GM23338 (cell line): ENCODE measurements around the gene EPHB1. TPM values are rescaled to one million over a fixed set of nuclear protein-coding genes. Genes with fewer than 3 reads are reported as not detected.

Source experiments
- ATAC-seq: fragments of 200-7000 bp; cut with Tn5 transposase; 3 replicates; pipeline ENCODE4 v1.9.1; 2020
- DNase-seq: peaks from one replicate; pipeline ENCODE4 v3.0.0-alpha.2; 2015; ENCODE audit warnings: low spot score
- H2AFZ ChIP-seq: fragments of 200-600 bp; sonication (generic); 2 replicates; pipeline ENCODE4 v1.8.0; 2016; ENCODE audit warnings: antibody characterized with exemption, mild to moderate bottlenecking, moderate library complexity
- H3F3A ChIP-seq: fragments of 200-600 bp; sonication (generic); replicated peaks from 2 replicates; pipeline ENCODE4 v1.8.0; 2017; ENCODE audit warnings: antibody characterized with exemption, mixed run types, low read depth
- H3K27ac ChIP-seq: fragments of 200-600 bp; sonication (generic); 2 replicates; pipeline ENCODE4 v1.6.1; 2016; ENCODE audit warnings: low read depth
- H3K27me3 ChIP-seq: fragments of 200-600 bp; sonication (generic); 2 replicates; pipeline ENCODE4 v1.8.0; 2016; ENCODE audit warnings: mild to moderate bottlenecking, mixed run types, moderate library complexity; ENCODE audit not compliant: insufficient read depth
- H3K36me3 ChIP-seq: fragments of 200-600 bp; sonication (generic); 2 replicates; pipeline ENCODE4 v1.8.0; 2016; ENCODE audit warnings: mild to moderate bottlenecking; ENCODE audit not compliant: insufficient read depth
- H3K4me1 ChIP-seq: fragments of 200-600 bp; sonication (generic); 2 replicates; pipeline ENCODE4 v1.8.0; 2016; ENCODE audit warnings: mild to moderate bottlenecking, moderate library complexity; ENCODE audit not compliant: insufficient read depth
- H3K4me2 ChIP-seq: fragments of 200-600 bp; sonication (generic); 2 replicates; pipeline ENCODE4 v1.7.1; 2017; ENCODE audit warnings: mixed run types
- H3K4me3 ChIP-seq: fragments of 200-600 bp; sonication (generic); 2 replicates; pipeline ENCODE4 v1.6.1; 2016; ENCODE audit warnings: mixed run types
- H3K79me2 ChIP-seq: fragments of 200-600 bp; sonication (generic); replicated peaks from 2 replicates; pipeline ENCODE4 v1.8.0; 2017; ENCODE audit warnings: mild to moderate bottlenecking; ENCODE audit not compliant: insufficient read depth
- H3K9me2 ChIP-seq: fragments of 200-600 bp; sonication (generic); 2 replicates; pipeline ENCODE4 v1.8.0; 2017; ENCODE audit not compliant: insufficient read depth
- H4K20me1 ChIP-seq: fragments of 200-600 bp; sonication (generic); replicated peaks from 2 replicates; pipeline ENCODE4 v1.8.0; 2017; ENCODE audit warnings: mild to moderate bottlenecking; ENCODE audit not compliant: insufficient read depth
- H3K27ac Mint-ChIP-seq: 2 replicates; pipeline ENCODE4 v1.8.0; 2020; ENCODE audit warnings: inconsistent platforms, mild to moderate bottlenecking, moderate library complexity, mixed read lengths
- H3K27me3 Mint-ChIP-seq: 3 replicates; pipeline ENCODE4 v1.8.0; 2022; ENCODE audit warnings: low read depth, mild to moderate bottlenecking, moderate library complexity, mixed read lengths, inconsistent platforms; ENCODE audit not compliant: insufficient read depth, poor library complexity
- H3K36me3 Mint-ChIP-seq: 3 replicates; pipeline ENCODE4 v1.8.0; 2021; ENCODE audit warnings: low read depth, mild to moderate bottlenecking, inconsistent platforms, moderate library complexity, mixed read lengths
- H3K4me1 Mint-ChIP-seq: 3 replicates; pipeline ENCODE4 v1.8.0; 2020; ENCODE audit warnings: mild to moderate bottlenecking, inconsistent platforms, mixed read lengths
- H3K4me3 Mint-ChIP-seq: 3 replicates; pipeline ENCODE4 v1.8.0; 2021; ENCODE audit warnings: moderate library complexity, mild to moderate bottlenecking, inconsistent platforms, mixed read lengths
- H3K9me3 Mint-ChIP-seq: 3 replicates; pipeline ENCODE4 v1.8.0; 2020; ENCODE audit warnings: moderate library complexity, mild to moderate bottlenecking, inconsistent platforms, mixed read lengths
- CREB1 ChIP-seq: fragments of 250-450 bp; sonication (Bioruptor Pico); IDR thresholded peaks from 2 replicates; pipeline ENCODE4 v1.5.0; 2020; ENCODE audit warnings: low read depth, mild to moderate bottlenecking, moderate library complexity
- EZH2 ChIP-seq: fragments of 200-600 bp; sonication (generic); IDR thresholded peaks from one replicate; pipeline ENCODE4 v1.8.0; 2017; ENCODE audit warnings: antibody characterized with exemption, mild to moderate bottlenecking, low read depth; ENCODE audit not compliant: unreplicated experiment
- EZH2phosphoT487 ChIP-seq: fragments of 200-600 bp; sonication (generic); IDR thresholded peaks from one replicate; pipeline ENCODE4 v1.8.1; 2018; ENCODE audit warnings: antibody characterized with exemption; ENCODE audit not compliant: unreplicated experiment
- JUNB ChIP-seq: IDR thresholded peaks from one replicate; pipeline ENCODE4 v1.6.1; 2016; ENCODE audit warnings: antibody characterized with exemption; ENCODE audit not compliant: unreplicated experiment
- NANOG ChIP-seq: IDR thresholded peaks from 2 replicates; pipeline ENCODE4 v1.6.1; 2016; ENCODE audit warnings: antibody characterized with exemption, borderline replicate concordance
- POLR2AphosphoS5 ChIP-seq: IDR thresholded peaks from 2 replicates; pipeline ENCODE4 v1.6.1; 2016; ENCODE audit warnings: antibody characterized with exemption, low read depth
- STAT1 ChIP-seq: IDR thresholded peaks from one replicate; pipeline ENCODE4 v1.6.1; 2016; ENCODE audit warnings: antibody characterized with exemption; ENCODE audit not compliant: unreplicated experiment
- ZNF114 ChIP-seq: fragments of 250-450 bp; sonication (Bioruptor Pico); IDR thresholded peaks from 2 replicates; pipeline ENCODE4 v1.5.0; 2020; ENCODE audit warnings: mild to moderate bottlenecking, moderate library complexity
- ZNF331 ChIP-seq: fragments of 250-450 bp; sonication (Bioruptor Pico); IDR thresholded peaks from 2 replicates; pipeline ENCODE4 v1.5.0; 2020; ENCODE audit warnings: low read depth, mild to moderate bottlenecking, moderate library complexity
- polyA plus RNA-seq: library from polyadenylated mRNA; unstranded; fragments of >200 nt; fragmentation: Nextera tagmentation; extraction: Ambion mirVana; gene quantifications from 2 replicates; pipeline ENCODE4 v1.2.1, GENCODE V29; 2016
- total RNA-seq: library from RNA; depleted of rRNA; stranded (reverse); fragments of >200 nt; shearing (Covaris generic); gene quantifications from 2 replicates; pipeline ENCODE4 v1.2.3, GENCODE V29; 2014
- TF ChIP-seq, protein P1 (sequence below): fragments of 250-450 bp; sonication (Bioruptor Pico); IDR thresholded peaks from 2 replicates; pipeline ENCODE4 v1.5.0; 2020; ENCODE audit warnings: mild to moderate bottlenecking, moderate library complexity
- TF ChIP-seq, protein P2 (sequence below): IDR thresholded peaks from 2 replicates; pipeline ENCODE4 v1.6.1; 2016; ENCODE audit warnings: antibody characterized with exemption
- TF ChIP-seq, protein P3 (sequence below): IDR thresholded peaks from one replicate; pipeline ENCODE4 v1.6.1; 2018; ENCODE audit warnings: antibody characterized with exemption; ENCODE audit not compliant: unreplicated experiment
- TF ChIP-seq, protein P4 (sequence below), 2 experiments: fragments of 200-600 bp in 1 of 2; sonication (generic) in 1 of 2; conservative IDR thresholded peaks; 2 replicates each; pipeline versions ENCODE4 v1.5.1 to v1.6.1; 2016 to 2017; ENCODE audit warnings: antibody characterized with exemption in 2 of 2, low read depth in 2 of 2, mild to moderate bottlenecking in 2 of 2, moderate library complexity in 1 of 2

Gene EPHB1
- total and polyA plus RNA-seq, 2 experiments from 2014 or later, result 2.7 to 5.2 TPM

DNA sequence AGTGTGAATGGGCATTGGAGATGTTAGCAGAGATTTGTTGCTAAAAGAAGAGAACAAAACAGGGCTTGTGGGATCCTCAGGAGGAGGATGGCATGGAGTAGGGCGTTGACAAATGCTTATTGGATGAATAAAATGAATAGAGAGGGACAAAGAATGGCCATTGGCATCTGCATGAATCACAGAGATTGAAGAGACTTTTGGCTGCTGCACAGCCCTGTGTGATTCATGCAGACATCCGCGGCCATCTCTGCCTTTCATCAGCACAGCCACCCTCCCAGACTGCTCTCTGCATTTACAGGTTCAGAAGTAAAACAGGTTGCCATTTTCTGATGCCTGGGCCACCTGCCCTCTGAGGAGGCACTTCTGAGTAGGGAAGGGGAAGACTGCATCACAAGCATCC, 397.9 kb downstream of the EPHB1 start:
- no peaks in the 10 kb centered on the region for H3K36me3 ChIP-seq
- H3K4me1 ChIP-seq, result peaks cover 16% of the 10 kb centered on the region
- Mint-ChIP-seq H3K4me1 (peaks cover 14% of the 10 kb centered on the region), H3K36me3 (peaks cover 4% of the 10 kb centered on the region; the same call in 2 of the 3 replicates), H3K27me3 (peaks cover 6% of the 10 kb centered on the region), H3K4me3 (no peak overlapping the region), H3K27ac (no peak overlapping the region), H3K9me3 (no peaks in the 10 kb centered on the region; the same call in 1 of the 3 replicates)
- H2AFZ ChIP-seq, result no peak overlapping the region
- H3K27ac ChIP-seq, result no peak overlapping the region
- no peak for ATAC-seq
- no peaks in the 10 kb centered on the region for H3F3A ChIP-seq
- H3K4me2 ChIP-seq, result no peak overlapping the region
- no peaks in the 10 kb centered on the region for H4K20me1 ChIP-seq
- H3K4me3 ChIP-seq, result no peak overlapping the region
- no peaks in the 10 kb centered on the region; the same call in 1 of the 2 replicates for H3K9me2 ChIP-seq
- DNase-seq, result no peak
- no peaks in the 10 kb centered on the region for H3K79me2 ChIP-seq
- no peaks in the 10 kb centered on the region for H3K27me3 ChIP-seq
- TF ChIP-seq EZH2phosphoT487 (no peak), ZNF331 (no peak), CREB1 (CRISPR knock-in tag) (no peak), POLR2AphosphoS5 (no peak), STAT1 (no peak), EZH2 (no peak), NANOG (no peak), ZNF114 (CRISPR knock-in tag) (no peak), JUNB (no peak)
- TF ChIP-seq, protein P1, sequence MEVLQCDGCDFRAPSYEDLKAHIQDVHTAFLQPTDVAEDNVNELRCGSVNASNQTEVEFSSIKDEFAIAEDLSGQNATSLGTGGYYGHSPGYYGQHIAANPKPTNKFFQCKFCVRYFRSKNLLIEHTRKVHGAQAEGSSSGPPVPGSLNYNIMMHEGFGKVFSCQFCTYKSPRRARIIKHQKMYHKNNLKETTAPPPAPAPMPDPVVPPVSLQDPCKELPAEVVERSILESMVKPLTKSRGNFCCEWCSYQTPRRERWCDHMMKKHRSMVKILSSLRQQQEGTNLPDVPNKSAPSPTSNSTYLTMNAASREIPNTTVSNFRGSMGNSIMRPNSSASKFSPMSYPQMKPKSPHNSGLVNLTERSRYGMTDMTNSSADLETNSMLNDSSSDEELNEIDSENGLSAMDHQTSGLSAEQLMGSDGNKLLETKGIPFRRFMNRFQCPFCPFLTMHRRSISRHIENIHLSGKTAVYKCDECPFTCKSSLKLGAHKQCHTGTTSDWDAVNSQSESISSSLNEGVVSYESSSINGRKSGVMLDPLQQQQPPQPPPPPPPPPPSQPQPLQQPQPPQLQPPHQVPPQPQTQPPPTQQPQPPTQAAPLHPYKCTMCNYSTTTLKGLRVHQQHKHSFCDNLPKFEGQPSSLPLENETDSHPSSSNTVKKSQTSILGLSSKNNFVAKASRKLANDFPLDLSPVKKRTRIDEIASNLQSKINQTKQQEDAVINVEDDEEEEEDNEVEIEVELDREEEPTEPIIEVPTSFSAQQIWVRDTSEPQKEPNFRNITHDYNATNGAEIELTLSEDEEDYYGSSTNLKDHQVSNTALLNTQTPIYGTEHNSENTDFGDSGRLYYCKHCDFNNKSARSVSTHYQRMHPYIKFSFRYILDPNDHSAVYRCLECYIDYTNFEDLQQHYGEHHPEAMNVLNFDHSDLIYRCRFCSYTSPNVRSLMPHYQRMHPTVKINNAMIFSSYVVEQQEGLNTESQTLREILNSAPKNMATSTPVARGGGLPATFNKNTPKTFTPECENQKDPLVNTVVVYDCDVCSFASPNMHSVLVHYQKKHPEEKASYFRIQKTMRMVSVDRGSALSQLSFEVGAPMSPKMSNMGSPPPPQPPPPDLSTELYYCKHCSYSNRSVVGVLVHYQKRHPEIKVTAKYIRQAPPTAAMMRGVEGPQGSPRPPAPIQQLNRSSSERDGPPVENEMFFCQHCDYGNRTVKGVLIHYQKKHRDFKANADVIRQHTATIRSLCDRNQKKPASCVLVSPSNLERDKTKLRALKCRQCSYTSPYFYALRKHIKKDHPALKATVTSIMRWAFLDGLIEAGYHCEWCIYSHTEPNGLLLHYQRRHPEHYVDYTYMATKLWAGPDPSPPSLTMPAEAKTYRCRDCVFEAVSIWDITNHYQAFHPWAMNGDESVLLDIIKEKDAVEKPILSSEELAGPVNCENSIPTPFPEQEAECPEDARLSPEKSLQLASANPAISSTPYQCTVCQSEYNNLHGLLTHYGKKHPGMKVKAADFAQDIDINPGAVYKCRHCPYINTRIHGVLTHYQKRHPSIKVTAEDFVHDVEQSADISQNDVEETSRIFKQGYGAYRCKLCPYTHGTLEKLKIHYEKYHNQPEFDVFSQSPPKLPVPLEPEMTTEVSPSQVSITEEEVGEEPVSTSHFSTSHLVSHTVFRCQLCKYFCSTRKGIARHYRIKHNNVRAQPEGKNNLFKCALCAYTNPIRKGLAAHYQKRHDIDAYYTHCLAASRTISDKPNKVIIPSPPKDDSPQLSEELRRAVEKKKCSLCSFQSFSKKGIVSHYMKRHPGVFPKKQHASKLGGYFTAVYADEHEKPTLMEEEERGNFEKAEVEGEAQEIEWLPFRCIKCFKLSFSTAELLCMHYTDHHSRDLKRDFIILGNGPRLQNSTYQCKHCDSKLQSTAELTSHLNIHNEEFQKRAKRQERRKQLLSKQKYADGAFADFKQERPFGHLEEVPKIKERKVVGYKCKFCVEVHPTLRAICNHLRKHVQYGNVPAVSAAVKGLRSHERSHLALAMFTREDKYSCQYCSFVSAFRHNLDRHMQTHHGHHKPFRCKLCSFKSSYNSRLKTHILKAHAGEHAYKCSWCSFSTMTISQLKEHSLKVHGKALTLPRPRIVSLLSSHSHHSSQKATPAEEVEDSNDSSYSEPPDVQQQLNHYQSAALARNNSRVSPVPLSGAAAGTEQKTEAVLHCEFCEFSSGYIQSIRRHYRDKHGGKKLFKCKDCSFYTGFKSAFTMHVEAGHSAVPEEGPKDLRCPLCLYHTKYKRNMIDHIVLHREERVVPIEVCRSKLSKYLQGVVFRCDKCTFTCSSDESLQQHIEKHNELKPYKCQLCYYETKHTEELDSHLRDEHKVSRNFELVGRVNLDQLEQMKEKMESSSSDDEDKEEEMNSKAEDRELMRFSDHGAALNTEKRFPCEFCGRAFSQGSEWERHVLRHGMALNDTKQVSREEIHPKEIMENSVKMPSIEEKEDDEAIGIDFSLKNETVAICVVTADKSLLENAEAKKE (CRISPR knock-in tag), result no peak
- TF ChIP-seq, protein P2, sequence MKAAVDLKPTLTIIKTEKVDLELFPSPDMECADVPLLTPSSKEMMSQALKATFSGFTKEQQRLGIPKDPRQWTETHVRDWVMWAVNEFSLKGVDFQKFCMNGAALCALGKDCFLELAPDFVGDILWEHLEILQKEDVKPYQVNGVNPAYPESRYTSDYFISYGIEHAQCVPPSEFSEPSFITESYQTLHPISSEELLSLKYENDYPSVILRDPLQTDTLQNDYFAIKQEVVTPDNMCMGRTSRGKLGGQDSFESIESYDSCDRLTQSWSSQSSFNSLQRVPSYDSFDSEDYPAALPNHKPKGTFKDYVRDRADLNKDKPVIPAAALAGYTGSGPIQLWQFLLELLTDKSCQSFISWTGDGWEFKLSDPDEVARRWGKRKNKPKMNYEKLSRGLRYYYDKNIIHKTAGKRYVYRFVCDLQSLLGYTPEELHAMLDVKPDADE, result no peak
- TF ChIP-seq, protein P3, sequence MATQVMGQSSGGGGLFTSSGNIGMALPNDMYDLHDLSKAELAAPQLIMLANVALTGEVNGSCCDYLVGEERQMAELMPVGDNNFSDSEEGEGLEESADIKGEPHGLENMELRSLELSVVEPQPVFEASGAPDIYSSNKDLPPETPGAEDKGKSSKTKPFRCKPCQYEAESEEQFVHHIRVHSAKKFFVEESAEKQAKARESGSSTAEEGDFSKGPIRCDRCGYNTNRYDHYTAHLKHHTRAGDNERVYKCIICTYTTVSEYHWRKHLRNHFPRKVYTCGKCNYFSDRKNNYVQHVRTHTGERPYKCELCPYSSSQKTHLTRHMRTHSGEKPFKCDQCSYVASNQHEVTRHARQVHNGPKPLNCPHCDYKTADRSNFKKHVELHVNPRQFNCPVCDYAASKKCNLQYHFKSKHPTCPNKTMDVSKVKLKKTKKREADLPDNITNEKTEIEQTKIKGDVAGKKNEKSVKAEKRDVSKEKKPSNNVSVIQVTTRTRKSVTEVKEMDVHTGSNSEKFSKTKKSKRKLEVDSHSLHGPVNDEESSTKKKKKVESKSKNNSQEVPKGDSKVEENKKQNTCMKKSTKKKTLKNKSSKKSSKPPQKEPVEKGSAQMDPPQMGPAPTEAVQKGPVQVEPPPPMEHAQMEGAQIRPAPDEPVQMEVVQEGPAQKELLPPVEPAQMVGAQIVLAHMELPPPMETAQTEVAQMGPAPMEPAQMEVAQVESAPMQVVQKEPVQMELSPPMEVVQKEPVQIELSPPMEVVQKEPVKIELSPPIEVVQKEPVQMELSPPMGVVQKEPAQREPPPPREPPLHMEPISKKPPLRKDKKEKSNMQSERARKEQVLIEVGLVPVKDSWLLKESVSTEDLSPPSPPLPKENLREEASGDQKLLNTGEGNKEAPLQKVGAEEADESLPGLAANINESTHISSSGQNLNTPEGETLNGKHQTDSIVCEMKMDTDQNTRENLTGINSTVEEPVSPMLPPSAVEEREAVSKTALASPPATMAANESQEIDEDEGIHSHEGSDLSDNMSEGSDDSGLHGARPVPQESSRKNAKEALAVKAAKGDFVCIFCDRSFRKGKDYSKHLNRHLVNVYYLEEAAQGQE, result no peak
- TF ChIP-seq, protein P4, sequence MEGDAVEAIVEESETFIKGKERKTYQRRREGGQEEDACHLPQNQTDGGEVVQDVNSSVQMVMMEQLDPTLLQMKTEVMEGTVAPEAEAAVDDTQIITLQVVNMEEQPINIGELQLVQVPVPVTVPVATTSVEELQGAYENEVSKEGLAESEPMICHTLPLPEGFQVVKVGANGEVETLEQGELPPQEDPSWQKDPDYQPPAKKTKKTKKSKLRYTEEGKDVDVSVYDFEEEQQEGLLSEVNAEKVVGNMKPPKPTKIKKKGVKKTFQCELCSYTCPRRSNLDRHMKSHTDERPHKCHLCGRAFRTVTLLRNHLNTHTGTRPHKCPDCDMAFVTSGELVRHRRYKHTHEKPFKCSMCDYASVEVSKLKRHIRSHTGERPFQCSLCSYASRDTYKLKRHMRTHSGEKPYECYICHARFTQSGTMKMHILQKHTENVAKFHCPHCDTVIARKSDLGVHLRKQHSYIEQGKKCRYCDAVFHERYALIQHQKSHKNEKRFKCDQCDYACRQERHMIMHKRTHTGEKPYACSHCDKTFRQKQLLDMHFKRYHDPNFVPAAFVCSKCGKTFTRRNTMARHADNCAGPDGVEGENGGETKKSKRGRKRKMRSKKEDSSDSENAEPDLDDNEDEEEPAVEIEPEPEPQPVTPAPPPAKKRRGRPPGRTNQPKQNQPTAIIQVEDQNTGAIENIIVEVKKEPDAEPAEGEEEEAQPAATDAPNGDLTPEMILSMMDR (conservative IDR thresholded peaks at IDR 0.05; ENCODE audit: low read depth in 2 of 2), result no peak
